Tibial nerve (tissue), 4 donors: Measurements from ENCODE around the gene CAPN14. TPM values are rescaled to one million over a fixed set of nuclear protein-coding genes. Genes with fewer than 3 reads are reported as not detected.

Experiments
- DNase-seq, 2 donors: peaks; one replicate each; pipeline ENCODE4 v3.0.0-alpha.2; 2019; ENCODE audit warnings: low spot score in 2 of 2
- H3K27ac ChIP-seq, 4 donors: fragments of 200-600 bp; sonication (generic) in 3 of 4; one replicate each; pipeline ENCODE4 v1.5.1; 2017 to 2019; ENCODE audit warnings: mild to moderate bottlenecking in 1 of 4
- H3K27me3 ChIP-seq, 2 donors: fragments of 200-600 bp; sonication (generic) in 1 of 2; one replicate each; pipeline versions ENCODE4 v1.5.1 to v1.6.0; 2017 to 2019
- H3K36me3 ChIP-seq, 3 donors: fragments of 200-600 bp; sonication (generic); one replicate each; pipeline ENCODE4 v1.5.1; 2018 to 2019
- H3K4me1 ChIP-seq, 4 donors: fragments of 200-600 bp; sonication (generic) in 3 of 4; one replicate each; pipeline ENCODE4 v1.5.1; 2017 to 2019
- H3K4me3 ChIP-seq, 4 donors: fragments of 200-600 bp; sonication (generic) in 3 of 4; one replicate each; pipeline ENCODE4 v1.5.1; 2017 to 2019; ENCODE audit warnings: mild to moderate bottlenecking in 1 of 4, moderate library complexity in 1 of 4
- H3K9me3 ChIP-seq, 4 donors: fragments of 200-600 bp; sonication (generic) in 3 of 4; one replicate each; pipeline ENCODE4 v1.5.1; 2017 to 2019
- EP300 ChIP-seq, 2 donors: sonication (generic); formaldehyde crosslinking; IDR thresholded peaks; one replicate each; pipeline ENCODE4 v1.6.1; 2017; ENCODE audit warnings: antibody characterized with exemption in 2 of 2, mild to moderate bottlenecking in 1 of 2
- POLR2A ChIP-seq, 2 donors: fragments of 450-650 bp; IDR thresholded peaks; one replicate each; pipeline ENCODE4 v1.6.1; 2017; ENCODE audit warnings: antibody characterized with exemption in 2 of 2, mild to moderate bottlenecking in 2 of 2, moderate library complexity in 2 of 2
- WGBS, 2 donors: methylation state at CpG; one replicate each; pipeline ENCODE4 v1.1.5; 2018; 5-methylcytosine and 5-hydroxymethylcytosine counted together
- total RNA-seq, 4 donors: library from RNA; depleted of rRNA; stranded (reverse); fragments of >200 nt; gene quantifications; one replicate each; pipeline ENCODE4 v1.1.0, GENCODE V29; 2016
- TF ChIP-seq, protein P1 (sequence below), 5 experiments: fragments of 200-600 bp in 3 of 5; fragments of 450-650 bp in 2 of 5; sonication (generic) in 3 of 5; IDR thresholded peaks; one replicate each; pipeline ENCODE4 v1.5.1; 2016 to 2019; ENCODE audit warnings: antibody characterized with exemption in 5 of 5, mild to moderate bottlenecking in 3 of 5, moderate library complexity in 2 of 5

CAPN14 gene
- total RNA-seq, 4 donors from 2014 or later = not detected

DNA sequence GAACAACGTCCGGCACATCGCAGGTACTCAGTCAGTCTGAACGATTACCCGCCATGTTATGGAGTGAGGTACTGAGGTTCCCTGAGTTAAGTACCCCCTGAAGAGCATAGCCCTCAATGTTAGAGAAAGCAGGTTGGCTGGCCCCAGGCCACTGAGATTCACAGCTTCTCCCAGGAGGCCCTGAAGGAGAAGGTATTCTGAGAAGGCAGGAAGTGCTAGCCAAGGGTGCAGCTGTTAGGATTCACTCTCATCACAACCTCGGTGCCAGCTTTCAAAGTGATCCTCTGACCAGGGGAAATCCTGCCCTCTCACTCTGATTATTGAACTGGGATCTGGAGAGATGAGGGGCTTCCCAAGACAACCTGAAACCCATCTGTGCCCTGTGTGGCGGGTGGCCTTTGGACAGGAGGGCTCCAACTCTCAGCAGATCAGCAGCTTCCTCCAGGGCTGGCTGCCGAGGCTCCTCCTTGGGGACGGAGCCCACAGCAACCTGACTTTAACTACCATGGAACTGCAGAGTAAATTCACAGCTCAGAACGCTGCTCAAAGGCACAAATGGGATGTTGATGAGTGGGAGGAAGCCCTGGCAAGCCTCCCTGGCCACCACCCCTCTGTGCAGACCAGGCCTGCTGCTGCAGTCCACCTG is 24.4 kb upstream of the CAPN14 start:
- no peak overlapping the region for H3K27ac ChIP-seq
- H3K4me1 ChIP-seq = peaks cover 0 to 28% (median 10%) of the 10 kb centered on the region in 4 donors
- H3K9me3 ChIP-seq = no peaks in the 10 kb centered on the region
- H3K36me3 ChIP-seq = peaks cover 0 to 16% (median 0%) of the 10 kb centered on the region in 3 donors
- TF ChIP-seq POLR2A (IDR thresholded peaks at IDR 0.05) = no peak
- TF ChIP-seq, protein P1, sequence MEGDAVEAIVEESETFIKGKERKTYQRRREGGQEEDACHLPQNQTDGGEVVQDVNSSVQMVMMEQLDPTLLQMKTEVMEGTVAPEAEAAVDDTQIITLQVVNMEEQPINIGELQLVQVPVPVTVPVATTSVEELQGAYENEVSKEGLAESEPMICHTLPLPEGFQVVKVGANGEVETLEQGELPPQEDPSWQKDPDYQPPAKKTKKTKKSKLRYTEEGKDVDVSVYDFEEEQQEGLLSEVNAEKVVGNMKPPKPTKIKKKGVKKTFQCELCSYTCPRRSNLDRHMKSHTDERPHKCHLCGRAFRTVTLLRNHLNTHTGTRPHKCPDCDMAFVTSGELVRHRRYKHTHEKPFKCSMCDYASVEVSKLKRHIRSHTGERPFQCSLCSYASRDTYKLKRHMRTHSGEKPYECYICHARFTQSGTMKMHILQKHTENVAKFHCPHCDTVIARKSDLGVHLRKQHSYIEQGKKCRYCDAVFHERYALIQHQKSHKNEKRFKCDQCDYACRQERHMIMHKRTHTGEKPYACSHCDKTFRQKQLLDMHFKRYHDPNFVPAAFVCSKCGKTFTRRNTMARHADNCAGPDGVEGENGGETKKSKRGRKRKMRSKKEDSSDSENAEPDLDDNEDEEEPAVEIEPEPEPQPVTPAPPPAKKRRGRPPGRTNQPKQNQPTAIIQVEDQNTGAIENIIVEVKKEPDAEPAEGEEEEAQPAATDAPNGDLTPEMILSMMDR (IDR thresholded peaks at IDR 0.05) = no peak
- no peak for TF ChIP-seq EP300 (IDR thresholded peaks at IDR 0.05)
- H3K4me3 ChIP-seq = no peak overlapping the region
- no peaks in the 10 kb centered on the region for H3K27me3 ChIP-seq
- no peak for DNase-seq
- WGBS, 2 donors = 78 to 82% methylated on average over 8 to 9 of the region's 10 CpGs

DNA sequence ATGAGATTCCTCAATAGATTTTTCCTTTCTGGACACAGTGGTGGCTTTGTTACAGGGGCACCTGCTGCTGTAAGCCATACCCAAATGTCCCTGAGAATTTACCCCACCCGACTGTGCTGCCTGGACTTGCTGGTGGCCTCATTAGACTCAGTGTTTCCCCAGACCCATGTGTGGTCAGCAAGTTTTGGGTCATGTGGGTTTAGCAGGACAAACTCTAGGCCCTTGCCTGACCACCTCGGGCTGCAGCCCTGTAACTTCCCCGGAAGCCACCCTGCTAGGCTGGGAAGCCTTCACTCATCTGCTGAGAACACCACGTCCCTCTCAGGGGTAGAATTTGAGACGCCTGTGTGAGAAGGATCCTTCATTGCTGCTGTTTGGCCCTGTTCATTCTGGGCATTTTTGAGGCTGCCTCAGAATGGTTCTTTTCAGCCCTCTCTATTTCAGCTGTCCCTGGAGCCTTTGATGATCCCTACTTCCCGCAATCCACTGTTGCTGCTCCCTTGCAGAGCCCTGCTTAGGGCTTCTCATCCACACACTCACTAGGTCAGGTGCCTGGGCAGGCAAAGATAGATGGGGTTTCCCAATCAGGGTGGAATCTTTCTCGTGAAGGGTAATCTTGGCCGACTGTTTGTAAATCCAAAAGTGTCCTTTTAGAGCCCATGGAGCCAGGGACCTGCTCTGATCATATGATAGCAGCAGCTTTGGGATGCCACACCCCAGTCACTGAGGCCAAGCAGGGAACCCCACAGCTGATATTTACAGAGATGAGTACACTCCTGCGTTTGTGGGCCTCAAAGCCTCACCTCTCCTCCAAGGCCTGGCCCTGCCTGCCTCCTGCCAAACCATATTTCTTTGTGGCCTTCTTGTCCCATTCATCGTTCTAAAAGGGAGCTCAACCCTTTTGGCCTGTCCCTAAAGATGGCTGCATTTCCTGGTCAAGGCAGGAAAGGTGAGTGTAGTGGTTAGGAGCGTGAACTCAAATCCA is 23.4 kb upstream of the CAPN14 start:
- peak overlapping the region in 2 of 4 donors; percentile 53 to 83 for H3K27ac ChIP-seq
- H3K4me3 ChIP-seq = no peak overlapping the region
- H3K36me3 ChIP-seq = peaks cover 0 to 12% (median 0%) of the 10 kb centered on the region in 3 donors
- no peaks in the 10 kb centered on the region for H3K27me3 ChIP-seq
- DNase-seq = no peak
- WGBS, 2 donors = 69 to 71% methylated on average over 11 of the region's 11 CpGs
- H3K4me1 ChIP-seq = peaks cover 0 to 30% (median 10%) of the 10 kb centered on the region in 4 donors
- TF ChIP-seq EP300 (IDR thresholded peaks at IDR 0.05) = no peak
- no peak for TF ChIP-seq POLR2A (IDR thresholded peaks at IDR 0.05)
- TF ChIP-seq, protein P1 (IDR thresholded peaks at IDR 0.05) = no peak
- H3K9me3 ChIP-seq = no peaks in the 10 kb centered on the region

DNA sequence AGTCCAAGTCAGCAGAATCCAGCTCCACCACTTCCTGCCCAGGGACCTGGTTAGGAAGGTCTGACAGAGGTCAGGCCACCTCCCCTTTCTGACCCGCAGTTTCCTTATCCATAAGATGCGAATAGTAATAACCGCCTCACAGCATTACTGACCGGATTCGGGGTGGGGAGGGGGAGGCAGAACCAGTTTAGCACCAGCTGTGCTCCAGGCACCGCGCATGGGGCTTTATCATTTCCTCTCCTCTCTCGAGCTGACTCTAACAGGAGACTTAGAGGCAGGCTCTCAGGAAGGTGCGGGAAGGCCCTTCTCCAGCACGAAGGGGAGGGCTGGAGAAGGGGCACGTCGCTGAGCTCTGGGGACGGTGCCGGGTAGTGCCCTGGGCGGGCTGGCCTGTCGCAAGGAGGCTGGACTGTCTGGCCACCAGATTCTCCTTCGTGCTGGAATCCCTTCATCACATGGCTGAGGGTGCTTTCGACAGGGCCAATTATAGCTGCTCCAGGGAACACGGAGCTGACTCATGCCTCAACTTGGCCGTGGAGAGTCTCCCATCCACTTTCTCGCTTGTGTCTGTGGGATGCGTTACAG is 22.4 kb upstream of the CAPN14 start:
- peak in 1 of 2 donors; percentile 45 for DNase-seq
- H3K36me3 ChIP-seq = peaks cover 0 to 8% (median 0%) of the 10 kb centered on the region in 3 donors
- no peak overlapping the region for H3K4me3 ChIP-seq
- TF ChIP-seq EP300 (IDR thresholded peaks at IDR 0.05) (no peak), POLR2A (IDR thresholded peaks at IDR 0.05) (no peak)
- TF ChIP-seq, protein P1 (IDR thresholded peaks at IDR 0.05) = no peak
- 46 to 57% methylated on average over 15 to 22 of the region's 22 CpGs for WGBS, 2 donors
- H3K4me1 ChIP-seq = peaks cover 0 to 39% (median 11%) of the 10 kb centered on the region in 4 donors
- peak overlapping the region in 3 of 4 donors; percentile 34 to 83 (median 65) for H3K27ac ChIP-seq
- no peaks in the 10 kb centered on the region for H3K9me3 ChIP-seq
- H3K27me3 ChIP-seq = no peaks in the 10 kb centered on the region

DNA sequence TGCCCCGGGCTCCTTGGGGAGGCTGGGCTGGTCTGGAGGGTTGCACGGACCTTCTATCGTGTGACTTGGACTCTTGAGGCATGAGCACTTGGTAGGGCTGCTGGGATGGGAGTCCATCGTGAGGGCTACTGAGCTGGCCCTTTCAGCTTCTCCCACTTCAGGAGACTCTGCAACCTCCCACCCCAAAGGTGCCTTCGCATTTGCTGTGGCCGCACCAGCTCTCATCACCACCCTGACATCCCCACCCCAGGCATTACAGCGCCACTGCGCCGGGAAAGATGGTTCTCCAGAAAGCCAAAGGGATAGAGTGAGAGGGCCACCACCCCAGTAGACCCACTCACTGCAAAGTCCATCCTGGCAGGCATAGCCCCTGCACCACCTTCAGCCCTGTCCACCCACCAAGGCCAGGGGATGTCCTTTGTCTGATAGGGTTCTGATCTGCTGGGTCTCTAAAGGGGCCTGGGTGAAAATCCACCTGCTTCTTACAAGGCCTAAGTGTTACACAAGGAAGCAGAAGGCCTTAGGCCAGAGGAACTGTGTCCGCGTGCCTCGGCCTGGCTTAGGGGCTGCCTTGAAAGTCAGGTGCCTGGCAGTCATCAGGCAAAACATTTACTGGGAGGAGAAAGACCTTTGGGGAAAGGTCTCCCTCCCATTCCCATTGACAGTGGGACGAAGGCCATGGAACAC is 21.7 kb upstream of the CAPN14 start:
- Histone ChIP-seq H3K4me1 (peaks cover 0 to 45% (median 14%) of the 10 kb centered on the region in 4 donors), H3K4me3 (no peak overlapping the region), H3K27ac (peak overlapping the region in 3 of 4 donors; percentile 34 to 83 (median 65)), H3K27me3 (no peaks in the 10 kb centered on the region), H3K36me3 (peaks cover 0 to 2% (median 0%) of the 10 kb centered on the region in 3 donors), H3K9me3 (no peaks in the 10 kb centered on the region)
- WGBS, 2 donors = 75 to 78% methylated on average over 13 of the region's 13 CpGs
- TF ChIP-seq POLR2A (IDR thresholded peaks at IDR 0.05) (no peak), EP300 (IDR thresholded peaks at IDR 0.05) (no peak)
- TF ChIP-seq, protein P1 (IDR thresholded peaks at IDR 0.05) = no peak
- no peak for DNase-seq
